HCEC 1CT (cell line): ENCODE data around the gene KCTD11.
"Not testable (repeated sequence)": the region's sequence is repeated elsewhere in the genome, so short reads cannot be mapped to it uniquely, and the experiment has no call there.

ENCODE experiments used
- DNase-seq: peaks from one replicate; pipeline ENCODE4 v3.0.0-alpha.2; 2017

Gene KCTD11

DNA sequence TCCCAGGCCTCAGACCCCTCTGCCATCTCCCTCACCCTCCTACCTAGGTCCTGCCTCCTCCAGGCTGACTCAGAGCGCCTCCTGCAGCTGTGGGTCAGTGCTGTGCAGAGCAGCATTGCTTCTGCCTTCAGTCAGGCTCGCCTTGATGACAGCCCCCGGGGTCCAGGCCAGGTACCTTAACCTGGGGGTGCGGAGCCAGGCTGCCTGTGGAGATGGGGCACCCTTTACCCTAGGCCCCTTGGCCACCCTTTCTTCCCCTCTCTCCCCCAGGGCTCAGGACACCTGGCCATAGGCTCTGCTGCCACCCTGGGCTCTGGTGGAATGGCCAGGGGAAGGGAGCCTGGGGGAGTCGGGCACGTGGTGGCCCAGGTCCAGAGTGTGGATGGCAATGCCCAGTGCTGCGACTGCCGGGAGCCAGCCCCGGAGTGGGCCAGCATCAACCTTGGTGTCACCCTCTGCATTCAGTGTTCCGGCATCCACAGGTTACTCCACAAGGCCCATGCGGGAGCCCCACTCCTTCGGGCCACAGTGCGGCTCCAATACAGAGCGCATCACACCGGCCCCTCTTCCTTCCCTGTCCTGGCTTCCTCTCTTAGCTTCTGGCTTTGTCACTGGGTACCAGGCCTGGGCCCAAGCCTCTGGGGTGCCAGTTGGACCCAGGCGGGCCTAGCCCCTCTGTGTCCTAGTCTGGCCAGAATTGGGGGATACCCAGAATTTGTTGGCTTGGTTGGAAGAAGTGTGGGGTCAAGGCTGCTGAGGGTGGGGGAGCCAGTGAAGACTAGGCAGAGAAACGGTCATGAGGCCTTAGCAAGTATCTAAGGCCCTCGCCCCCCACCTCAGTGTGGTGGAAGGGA, 5.0 kb upstream of the KCTD11 start:
- DNase-seq: no peak

DNA sequence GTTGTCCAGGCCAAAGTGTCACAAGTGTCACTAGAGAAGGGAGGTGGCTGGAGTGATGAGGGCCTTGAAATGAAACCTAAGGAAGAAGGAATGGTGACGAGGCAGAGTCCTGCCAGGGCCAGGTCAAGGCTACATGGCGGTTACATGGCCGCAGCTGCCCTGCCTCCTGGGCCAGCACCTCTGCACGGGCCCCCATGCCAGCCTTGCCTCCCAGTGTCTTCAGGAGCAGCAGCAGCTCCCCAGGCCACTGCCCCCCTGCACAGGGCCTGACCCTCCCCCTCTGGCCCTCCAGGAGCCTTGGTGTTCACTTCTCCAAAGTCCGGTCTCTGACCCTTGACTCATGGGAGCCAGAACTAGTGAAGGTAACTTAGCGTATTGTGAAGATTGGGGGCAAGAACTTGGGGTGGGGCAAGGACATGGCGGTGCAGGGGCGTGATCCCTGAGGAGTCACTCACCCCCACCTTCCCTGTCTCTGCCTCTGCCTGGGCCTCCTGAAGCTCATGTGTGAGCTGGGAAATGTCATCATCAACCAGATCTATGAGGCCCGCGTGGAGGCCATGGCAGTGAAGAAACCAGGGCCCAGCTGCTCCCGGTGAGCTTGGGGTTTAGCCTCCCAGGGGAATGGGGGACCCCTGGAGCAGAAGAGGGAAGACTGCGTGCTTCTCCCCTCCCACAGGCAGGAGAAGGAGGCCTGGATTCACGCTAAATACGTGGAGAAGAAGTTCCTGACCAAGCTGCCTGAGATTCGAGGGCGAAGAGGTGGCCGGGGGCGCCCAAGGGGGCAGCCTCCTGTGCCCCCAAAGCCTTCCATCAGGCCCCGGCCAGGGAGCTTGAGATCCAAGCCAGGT, 4.1 kb upstream of the KCTD11 start:
- DNase-seq: no peak

DNA sequence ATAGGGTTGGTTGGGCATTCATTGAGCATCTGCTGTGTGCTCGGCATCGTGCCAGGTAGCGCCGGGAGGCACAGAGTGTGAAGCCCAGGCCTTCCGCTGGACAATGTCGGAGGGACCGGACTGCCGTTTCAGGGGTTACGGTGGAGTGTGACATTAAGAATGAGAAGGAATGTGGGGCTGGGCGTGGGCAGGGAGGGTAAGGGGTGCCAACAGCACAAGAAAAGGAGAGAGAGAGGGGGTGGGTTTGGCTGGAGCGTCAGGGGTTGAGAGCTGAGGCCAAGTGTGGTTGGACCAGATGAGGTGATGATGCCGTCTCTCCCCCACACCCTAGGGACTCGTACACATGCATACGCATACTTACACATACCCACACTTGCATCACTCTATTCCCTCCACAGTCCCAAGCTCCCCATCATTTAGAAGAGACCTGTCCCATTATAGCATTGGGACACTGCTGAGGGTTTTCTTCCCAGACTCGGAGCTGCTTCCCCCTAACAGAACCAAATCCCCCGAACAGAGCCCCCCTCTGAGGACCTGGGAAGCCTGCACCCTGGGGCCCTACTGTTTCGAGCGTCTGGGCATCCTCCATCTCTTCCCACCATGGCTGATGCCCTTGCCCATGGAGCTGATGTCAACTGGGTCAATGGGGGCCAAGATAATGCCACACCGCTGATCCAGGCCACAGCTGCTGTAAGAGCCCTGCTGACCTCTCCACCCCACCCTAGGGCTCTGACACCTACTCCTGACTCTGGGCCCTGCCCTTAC, 3.3 kb upstream of the KCTD11 start:
- DNase-seq: no peak

DNA sequence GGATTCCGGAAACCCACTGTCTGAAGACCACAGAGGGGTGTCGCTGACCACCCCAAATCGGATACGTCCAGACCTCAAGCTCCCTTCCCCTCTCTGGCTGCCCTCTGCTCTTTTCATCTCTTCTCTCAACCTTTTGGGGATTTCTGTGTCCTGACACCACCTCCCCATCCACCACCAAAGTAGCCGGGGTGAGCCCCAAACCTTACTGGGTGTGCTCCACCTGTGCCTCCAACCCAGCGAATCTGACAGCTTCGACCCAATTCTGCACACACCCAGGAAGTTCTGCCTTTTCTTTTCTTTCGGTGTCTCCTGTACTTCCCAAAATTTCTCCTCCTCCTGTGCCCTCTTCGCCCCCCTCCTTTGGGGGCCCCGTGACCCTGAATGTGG, 534 bp downstream of the KCTD11 start:
- DNase-seq: no peak

DNA sequence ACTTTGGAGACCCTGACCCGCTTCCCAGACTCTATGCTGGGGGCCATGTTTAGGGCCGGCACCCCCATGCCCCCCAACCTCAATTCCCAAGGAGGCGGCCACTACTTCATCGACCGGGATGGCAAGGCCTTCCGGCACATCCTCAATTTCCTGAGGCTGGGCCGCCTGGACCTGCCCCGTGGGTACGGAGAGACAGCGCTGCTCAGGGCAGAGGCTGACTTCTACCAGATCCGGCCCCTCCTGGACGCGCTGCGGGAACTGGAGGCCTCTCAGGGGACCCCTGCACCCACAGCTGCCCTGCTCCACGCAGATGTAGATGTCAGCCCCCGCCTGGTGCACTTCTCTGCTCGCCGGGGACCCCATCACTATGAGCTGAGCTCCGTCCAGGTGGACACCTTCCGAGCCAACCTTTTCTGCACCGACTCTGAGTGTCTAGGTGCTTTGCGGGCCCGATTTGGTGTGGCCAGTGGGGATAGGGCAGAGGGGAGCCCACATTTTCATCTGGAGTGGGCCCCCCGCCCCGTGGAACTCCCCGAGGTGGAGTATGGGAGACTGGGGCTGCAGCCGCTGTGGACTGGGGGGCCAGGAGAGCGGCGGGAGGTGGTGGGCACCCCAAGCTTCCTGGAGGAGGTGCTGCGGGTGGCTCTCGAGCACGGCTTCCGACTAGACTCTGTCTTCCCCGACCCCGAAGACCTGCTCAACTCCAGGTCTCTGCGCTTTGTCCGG, 1.1 kb downstream of the KCTD11 start:
- no peak for DNase-seq

DNA sequence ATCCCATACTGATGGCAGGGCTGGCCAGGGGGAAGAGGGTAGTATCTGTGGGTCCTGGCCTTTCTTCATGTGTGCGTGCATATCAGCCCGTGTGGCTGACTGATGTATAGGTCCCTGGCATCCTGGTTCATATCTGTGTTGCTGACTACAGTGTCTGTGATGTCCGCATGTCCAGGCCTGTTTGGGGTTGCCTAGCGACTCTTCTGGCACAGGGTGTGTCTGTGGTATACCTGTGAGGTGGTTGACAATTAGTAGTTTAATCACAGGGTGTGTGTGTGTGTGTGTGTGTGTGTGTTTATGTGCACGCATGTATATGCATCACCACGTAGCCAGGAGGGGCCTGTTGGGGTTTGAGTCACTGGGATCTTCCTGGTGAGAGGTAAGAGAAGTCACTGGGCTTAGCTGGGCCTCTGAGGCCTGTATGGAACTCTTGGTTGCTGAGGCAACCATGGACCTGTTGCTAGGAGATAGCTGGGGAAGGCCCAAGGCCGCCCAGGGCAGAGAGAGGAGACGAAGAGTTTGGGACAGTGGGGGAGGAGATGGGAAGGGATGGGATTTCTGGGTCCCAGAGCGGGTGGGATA, 2.4 kb downstream of the KCTD11 start:
- peak; percentile 32 for DNase-seq

DNA sequence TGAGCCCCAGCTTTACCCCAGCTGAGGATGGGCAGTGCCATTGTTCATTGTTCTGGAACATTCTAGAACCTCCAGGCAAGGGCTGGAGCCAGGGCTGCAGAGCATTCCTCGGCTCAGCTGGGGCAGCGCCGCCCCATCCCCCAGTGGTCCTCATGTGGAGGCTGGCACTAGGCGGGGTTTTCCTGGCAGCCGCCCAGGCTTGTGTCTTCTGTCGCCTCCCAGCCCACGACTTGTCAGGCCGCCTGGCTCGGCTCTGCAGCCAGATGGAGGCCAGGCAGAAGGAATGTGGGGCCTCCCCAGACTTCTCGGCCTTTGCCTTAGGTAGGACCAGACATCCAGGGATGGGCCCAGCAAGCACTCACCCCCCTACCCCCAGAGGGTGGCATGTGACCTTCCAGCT, 3.1 kb downstream of the KCTD11 start, which contains the start of gene TMEM95:
Gene TMEM95, plus strand, starts transcription at position 104 of the 400 bp plus-strand sequence. Its CDS starts 49 bp downstream, at position 153.
- DNase-seq: no peak

DNA sequence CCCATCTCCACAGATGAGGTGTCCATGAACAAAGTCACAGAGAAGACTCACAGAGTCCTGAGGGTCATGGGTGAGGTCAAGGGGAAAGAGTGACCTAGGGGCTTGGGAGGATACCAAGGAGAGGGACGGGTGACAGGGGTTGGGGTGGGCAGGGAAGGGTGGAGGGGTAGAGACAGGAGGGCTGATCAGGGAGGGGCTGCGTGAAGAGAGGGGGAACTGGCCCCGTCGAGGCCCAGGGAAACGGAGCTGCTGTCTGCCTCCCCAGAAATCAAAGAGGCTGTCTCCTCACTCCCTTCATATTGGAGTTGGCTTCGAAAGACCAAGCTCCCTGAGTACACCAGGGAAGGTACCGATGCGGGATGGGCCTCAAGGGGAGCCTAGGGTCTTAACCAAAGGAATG, 3.6 kb downstream of the KCTD11 start:
- no peak for DNase-seq

DNA sequence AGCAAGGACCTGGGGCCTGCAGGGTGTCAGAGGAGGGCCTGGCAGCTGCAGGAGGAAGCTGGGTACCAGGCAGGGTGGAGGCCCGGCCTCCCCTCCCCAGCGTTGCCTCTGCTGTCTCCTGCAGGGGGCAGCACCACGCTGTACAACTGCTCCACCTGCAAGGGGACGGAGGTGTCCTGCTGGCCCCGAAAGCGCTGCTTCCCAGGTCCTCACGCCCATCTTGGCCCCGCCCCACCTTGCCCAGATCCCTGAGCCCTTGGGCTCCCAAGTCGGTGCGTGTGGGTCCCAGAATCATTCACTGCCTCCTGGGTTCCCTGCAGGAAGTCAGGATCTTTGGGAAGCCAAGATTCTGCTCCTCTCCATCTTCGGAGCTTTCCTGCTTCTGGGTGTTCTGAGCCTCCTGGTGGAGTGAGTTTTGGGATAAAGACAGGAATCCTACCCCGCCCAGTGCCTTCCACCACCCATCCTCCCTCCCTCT, 4.1 kb downstream of the KCTD11 start:
- DNase-seq: peak; percentile 41

DNA sequence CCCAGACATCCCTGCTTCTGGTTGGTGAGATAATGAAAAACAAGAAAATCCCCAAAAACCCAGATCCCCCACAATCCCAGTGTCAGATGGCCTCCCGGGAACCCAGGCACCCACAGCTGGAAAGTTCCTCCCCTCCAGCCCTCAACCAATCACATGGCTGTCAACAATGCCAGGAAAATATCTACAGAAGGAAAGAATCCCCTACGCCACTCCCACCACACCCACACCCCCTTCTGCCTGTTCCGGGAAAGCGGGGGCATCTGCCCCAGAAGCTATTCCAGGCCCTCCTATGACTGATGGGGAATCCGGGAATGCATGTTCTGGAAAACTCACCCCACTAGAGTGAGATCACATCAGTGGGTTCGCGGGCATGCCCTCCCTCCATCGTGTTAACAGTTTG, 4.8 kb downstream of the KCTD11 start:
- DNase-seq: no peak

DNA sequence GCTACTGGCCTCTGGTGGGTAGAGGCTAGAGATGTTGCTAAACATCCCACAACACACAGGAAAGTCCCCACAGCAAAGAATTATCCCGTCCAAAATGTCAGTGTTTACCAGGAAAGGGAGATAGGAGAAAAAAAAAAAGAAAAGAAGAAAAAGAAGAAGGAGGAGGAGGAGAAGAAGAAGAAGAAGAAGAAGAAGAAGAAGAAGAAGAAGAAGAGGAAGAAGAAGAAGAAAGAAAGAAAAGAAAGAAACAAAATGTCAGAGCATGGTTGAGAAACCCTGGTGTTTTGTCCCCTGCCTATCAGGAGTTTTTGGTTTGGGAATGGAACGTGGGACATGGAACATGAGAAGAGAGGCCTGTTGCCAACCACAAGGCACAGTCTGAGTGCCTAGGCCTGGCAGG, 5.4 kb downstream of the KCTD11 start:
- no peak for DNase-seq

DNA sequence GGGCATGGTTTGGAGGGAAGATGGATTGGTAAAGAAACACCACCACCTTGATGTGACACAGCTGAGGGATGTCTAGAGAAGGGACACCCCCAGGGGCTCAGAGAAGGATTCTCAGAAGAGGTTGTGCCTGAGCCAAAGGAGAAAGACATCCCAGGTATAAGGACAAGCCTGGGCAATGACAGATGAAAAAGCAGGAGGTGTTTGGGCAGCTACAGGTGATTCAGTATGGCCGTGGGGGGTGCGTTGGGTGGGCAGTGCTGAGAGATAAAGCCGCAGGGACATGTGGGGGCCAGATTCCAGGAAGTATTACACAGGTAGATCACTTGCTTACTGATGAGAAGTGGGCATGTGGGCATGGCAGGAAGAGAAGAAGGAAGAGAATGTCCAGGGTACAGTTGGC, 9.9 kb downstream of the KCTD11 start:
- DNase-seq: no peak

DNA sequence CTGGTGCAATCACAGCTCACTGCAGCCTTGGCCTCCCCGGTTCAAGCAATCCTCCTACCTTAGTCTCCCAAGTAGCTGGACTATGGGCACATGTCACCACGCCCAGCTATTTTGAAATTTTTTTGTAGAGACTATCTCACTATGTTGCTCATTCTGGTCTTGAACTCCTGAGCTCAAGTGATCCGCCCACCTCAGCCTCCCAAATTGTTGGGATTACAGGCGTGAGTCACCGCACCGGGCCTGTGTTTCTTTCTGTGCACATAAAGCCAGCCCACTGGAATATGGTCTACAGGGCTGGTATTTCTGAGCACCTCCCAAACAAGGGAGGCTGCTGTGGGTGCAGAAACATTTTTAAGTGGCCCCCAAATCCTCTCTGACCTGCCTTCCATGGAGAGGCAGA, 11.3 kb downstream of the KCTD11 start:
- DNase-seq: peak; percentile 28

DNA sequence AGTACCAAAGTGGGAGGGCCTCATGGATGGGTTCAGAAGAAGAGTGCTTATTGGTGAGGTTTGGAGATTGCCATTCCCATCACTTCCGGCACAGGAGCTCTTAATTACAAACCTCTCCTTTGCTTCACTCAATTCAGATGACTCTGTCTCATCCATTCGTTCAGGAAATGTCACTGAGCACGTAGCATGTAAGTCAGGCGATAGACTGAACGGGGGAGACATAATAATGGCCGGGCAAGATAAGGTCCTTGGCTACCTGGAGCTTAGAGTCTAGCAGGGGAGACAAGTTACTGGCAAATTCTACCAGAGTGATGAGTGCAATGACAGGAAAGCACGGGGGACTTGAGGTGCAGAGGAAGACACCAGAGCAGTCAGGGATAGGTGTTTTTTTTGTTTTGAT, 14.0 kb downstream of the KCTD11 start:
- not testable (repeated sequence) for DNase-seq

DNA sequence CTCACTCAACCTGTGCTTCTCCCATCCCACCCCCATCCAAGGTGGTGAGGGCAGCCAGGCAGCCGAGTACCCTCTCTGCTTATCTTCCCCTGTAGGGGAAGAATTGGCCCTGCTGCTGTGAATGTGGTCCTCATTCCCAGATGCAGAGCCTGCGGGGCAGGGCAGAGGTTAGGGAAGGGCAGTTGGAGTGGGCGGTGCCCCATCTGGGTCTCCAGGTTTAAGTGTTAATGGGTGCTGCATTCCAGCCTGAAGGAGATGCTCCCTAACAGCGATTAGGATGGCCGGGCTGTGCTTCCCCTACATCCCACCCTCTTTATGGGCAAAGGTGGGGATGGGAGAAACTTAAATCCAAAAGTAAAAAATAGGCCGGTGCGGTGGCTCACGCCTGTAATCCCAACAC, 15.1 kb downstream of the KCTD11 start:
- no peak for DNase-seq

DNA sequence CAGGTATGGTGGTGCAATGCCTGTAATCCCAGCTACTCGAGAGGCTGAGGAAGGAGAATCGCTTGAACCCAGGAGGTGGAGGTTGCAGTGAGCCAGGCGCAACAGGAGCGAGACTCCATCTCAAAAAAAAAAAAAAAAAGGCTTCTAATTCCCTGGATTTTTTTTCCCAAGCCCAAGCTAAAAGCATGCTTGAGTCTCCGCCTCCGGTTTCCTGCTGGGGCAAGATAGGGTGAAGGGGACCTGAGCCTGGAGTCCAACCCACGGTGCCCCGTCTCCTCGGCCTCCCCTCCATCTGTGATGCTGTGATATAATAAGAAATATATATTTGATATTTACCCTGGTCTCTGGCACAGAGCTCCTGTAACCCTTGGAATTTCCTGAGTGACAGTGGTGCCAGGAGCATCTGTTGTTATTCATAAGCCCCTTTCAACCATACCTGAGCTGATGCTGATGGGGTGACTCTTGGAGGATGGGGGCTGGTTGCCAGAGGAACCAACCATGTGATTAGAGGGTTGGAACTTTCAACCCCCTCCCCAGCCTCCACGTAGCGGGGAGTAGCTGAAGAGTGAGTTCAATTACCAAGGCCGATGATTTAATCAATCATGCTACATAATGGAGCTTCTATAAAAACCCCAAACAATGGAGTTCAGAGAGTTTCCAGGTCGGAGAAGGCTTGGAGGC, 16.1 kb downstream of the KCTD11 start:
- DNase-seq: no peak

DNA sequence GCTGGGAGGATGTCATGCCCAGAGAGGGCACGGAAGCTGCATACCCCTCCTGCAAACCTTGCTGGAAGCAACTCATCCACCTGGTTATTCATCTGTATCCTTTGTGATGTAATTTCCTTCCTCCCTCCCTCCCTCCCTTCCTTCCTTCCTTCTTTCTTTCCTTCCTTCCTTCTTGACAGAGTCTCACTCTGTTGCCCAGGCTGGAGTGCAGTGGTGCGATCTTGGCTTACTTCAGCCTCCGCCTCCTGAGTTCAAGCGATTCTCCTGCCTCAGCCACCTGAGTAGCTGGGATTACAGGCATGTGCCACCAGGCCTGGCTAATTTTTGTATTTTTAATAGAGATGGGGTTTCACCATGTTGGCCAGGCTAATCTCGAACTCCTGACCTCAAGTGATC, 16.6 kb downstream of the KCTD11 start:
- not testable (repeated sequence) for DNase-seq

DNA sequence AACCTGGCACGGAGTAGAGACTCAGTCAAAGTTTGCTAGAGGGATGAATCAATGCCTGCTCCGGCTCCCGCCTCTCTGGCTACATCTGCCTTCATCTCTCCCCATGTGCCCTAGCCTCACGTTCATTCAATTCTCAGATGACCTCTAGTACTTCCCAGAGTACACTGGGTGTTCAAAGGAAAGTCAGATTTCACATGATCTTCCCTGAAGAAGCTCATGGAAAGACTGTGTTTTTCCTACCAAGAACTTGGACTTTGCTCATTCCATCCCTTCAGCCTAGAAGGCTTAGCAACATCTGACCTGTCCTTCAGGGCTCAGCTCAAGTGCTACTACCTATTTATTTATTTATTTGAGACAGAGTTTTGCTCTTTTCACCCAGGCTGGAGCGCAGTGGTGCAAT, 17.9 kb downstream of the KCTD11 start:
- DNase-seq: no peak

DNA sequence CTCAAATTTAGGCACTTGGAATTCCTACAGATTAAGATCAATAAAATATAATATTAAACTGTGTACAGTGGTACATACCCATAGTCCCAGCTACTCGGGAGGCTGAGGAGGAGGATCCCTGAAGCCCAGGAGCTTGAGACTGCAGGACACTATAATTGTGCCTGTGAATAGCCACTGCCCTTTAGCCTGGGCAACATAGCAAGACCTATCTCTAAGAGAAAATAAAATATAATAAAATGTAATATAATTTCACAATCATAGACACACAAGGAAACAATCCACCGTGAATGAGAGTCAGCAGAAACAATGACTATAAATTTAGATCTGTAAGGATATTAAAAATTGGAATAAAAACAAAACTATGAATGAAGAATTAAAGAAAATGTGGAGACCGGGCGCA, 18.9 kb downstream of the KCTD11 start:
- DNase-seq: no peak

DNA sequence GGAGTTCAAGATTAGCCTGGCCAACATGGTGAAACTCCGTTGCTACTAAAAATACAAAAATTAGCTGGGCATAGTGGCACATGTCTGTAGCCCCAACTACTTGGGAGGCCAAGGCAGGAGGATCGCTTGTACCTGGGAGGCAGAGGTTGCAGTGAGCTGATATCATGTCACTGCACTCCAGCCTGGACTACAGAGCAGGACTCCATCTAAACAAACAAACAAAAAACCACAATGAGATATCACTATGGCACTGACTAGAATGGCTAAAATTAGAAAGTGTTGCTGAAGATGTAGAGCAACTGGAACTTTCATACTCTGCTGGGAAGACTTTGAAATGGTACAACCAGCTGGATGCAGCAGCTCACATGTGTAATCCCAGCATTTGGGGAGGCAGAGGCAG, 22.4 kb downstream of the KCTD11 start:
- DNase-seq: no peak

DNA sequence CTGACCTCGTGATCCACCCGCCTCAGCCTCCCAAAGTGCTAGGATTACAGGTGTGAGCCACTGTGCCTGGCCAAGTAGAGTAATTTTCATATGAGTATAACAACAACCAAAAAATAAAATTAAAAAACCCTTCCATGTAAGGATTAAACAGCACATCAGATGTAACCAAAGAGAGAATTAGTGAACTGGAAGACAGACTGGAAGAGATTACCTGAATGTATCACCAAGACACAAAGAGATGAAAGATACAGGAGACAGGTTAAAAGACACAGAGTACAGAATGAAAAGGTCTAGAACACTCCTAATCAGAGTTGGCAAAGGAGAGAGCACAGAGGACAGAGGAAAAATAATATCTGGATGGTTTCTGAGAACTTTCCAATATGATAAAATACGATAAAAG, 27.2 kb downstream of the KCTD11 start:
- DNase-seq: no peak

DNA sequence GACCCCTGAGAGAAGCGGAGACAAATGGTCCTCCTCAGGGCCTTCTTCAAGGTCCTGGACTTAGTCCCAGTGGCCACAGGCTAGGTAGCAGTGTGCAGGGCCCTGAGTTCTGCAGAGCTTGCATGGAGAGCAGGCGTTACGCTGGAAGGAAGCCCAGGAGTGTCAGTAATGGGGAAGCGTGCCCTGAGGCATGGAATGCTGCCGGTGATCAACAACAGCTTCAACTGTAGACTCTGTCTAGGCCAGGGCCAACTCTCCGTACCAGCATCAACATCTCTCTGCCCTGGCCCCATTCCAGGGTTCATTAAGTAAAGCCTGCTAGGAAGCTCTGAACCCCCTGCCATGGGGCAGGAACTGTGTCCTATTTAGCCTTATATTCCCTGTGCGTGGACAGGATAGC, 28.4 kb downstream of the KCTD11 start:
- DNase-seq: no peak
